Daoy (cell line): ENCODE data around the gene CDK7. TPM values are rescaled to one million over a fixed set of nuclear protein-coding genes. Genes with fewer than 3 reads are reported as not detected.

Experiments
- DNase-seq: peaks from one replicate; pipeline ENCODE4 v3.0.0-alpha.2; 2015; ENCODE audit warnings: low read depth
- total RNA-seq: library from RNA; depleted of rRNA; stranded (reverse); fragments of >200 nt; shearing (Covaris generic); gene quantifications from 2 replicates; pipeline ENCODE4 v1.2.3, GENCODE V29; 2014; rRNA removed

The CDK7 gene
- total RNA-seq, 1 experiment from 2014 or later, result 91.9 TPM

GRCh38 chr5:69292306-69292705 lies 57.6 kb downstream of the CDK7 start:
- no peak for DNase-seq

- DNase-seq, result no peak
These were observed 59.2 kb downstream of the CDK7 start for GRCh38 chr5:69293882-69294281.

GRCh38 chr5:69295088-69295754 lies 60.5 kb downstream of the CDK7 start:
- peak; percentile 62 for DNase-seq

- DNase-seq, result no peak
These were observed 64.9 kb downstream of the CDK7 start for GRCh38 chr5:69299625-69300024.

- DNase-seq, result no peak
These were observed 66.0 kb downstream of the CDK7 start for GRCh38 chr5:69300537-69301203.

- DNase-seq, result no peak
These were observed 70.8 kb downstream of the CDK7 start for GRCh38 chr5:69305512-69305911.

GRCh38 chr5:69308046-69308553 lies 73.4 kb downstream of the CDK7 start:
- no peak for DNase-seq

GRCh38 chr5:69309380-69309779 lies 74.7 kb downstream of the CDK7 start:
- no peak for DNase-seq

- no peak for DNase-seq
These were observed 77.9 kb downstream of the CDK7 start for GRCh38 chr5:69312459-69313160.

- no peak for DNase-seq
These were observed 78.7 kb downstream of the CDK7 start for GRCh38 chr5:69313428-69313827.

- DNase-seq, result no peak
These were observed 81.3 kb downstream of the CDK7 start for GRCh38 chr5:69315972-69316371.

GRCh38 chr5:69317391-69317790 lies 82.7 kb downstream of the CDK7 start:
- DNase-seq, result no peak

- DNase-seq, result no peak
These were observed 91.7 kb downstream of the CDK7 start for GRCh38 chr5:69326365-69326764.

Other genes with a start within 250 kb of the CDK7 start
- 66.1 and 77.0 TPM in 2 replicates for gene SLC30A5, start 140.9 kb upstream of the CDK7 start, total RNA-seq
- gene CCNB1, start 67.7 kb upstream of the CDK7 start, total RNA-seq, result 801 and 1,008 TPM in 2 replicates
- 65.7 and 66.2 TPM in 2 replicates for gene CENPH, start 45.3 kb upstream of the CDK7 start, total RNA-seq
- gene CCDC125, start 97.9 kb downstream of the CDK7 start, total RNA-seq, result 5.1 and 6.5 TPM in 2 replicates
- 54.7 and 71.3 TPM in 2 replicates for gene AK6, start 134.6 kb downstream of the CDK7 start, total RNA-seq
- 54.4 and 79.9 TPM in 2 replicates for gene TAF9, start 134.6 kb downstream of the CDK7 start, total RNA-seq
- 19.8 and 30.9 TPM in 2 replicates for gene RAD17, start 134.9 kb downstream of the CDK7 start, total RNA-seq
- 3.8 and 5.1 TPM in 2 replicates for gene MARVELD2, start 180.2 kb downstream of the CDK7 start, total RNA-seq